ENCODE measurements around the gene NKD1.
A peak's percentile ranks its signal among the peaks of the same experiment; 100 is the strongest.
"Not testable (repeated sequence)": the region's sequence is repeated elsewhere in the genome, so short reads cannot be mapped to it uniquely, and the experiment has no call there.

The NKD1 gene

DNA sequence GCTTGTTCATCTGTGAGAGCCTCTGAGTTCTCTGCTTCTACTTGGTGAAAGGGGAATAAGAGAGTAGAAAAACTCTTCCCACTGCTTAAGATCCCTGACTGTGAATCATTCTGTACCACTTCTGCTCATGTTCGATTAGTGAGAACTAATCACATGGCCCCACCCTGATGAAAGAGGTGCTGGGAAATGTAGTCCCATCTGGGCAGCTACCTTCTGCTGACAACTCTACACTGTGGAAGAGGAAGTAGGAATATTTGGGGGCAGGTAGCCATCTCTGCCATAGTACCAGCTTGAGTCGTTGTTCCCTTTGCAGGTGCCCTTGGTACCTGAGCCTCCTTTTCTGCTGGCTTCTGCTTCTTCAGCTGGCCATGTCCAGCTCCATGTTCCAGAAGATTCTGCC is 29.9 kb downstream of the NKD1 start:
- no peak for DNase-seq (ENCODE audit: low spot score)

DNA sequence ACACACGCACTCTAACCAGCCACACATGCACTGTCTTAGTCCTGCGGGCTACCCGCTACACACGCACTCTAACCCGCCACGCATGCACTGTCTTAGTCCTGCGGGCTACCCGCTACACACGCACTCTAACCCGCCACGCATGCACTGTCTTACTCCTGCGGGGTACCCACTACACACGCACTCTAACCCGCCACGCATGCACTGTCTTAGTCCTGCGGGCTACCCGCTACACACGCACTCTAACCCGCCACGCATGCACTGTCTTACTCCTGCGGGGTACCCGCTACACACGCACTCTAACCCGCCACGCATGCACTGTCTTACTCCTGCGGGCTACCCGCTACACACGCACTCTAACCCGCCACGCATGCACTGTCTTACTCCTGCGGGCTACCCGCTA is 31.2 kb downstream of the NKD1 start:
- not testable (repeated sequence) for DNase-seq (ENCODE audit: low spot score)

GRCh38 chr16:50580180-50580798 is 32.1 kb downstream of the NKD1 start:
- peak; percentile 45 for DNase-seq (ENCODE audit: low spot score)

DNA sequence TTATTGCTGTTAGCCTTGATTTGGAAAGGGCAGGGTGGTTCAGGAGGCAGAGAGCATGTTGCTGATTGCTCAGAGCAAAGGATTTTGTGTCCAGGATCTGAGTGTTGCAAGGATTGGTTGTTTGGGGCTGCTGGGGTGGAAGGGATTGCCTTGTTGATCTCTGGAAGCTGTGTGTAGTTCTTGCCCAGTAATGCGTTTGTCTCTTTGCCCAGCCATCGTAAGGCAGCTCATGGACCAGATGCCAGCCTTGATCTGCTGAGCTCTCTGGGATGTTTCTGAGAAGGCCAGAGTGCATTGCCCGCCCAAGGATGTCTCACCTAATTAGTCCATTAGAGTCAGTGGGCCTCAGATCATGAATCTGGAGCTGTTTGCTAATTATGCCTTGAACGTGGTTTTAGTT is 33.6 kb downstream of the NKD1 start:
- DNase-seq (ENCODE audit: low spot score): peak; percentile 35

GRCh38 chr16:50583211-50583610 is 35.0 kb downstream of the NKD1 start:
- no peak for DNase-seq (ENCODE audit: low spot score)

DNA sequence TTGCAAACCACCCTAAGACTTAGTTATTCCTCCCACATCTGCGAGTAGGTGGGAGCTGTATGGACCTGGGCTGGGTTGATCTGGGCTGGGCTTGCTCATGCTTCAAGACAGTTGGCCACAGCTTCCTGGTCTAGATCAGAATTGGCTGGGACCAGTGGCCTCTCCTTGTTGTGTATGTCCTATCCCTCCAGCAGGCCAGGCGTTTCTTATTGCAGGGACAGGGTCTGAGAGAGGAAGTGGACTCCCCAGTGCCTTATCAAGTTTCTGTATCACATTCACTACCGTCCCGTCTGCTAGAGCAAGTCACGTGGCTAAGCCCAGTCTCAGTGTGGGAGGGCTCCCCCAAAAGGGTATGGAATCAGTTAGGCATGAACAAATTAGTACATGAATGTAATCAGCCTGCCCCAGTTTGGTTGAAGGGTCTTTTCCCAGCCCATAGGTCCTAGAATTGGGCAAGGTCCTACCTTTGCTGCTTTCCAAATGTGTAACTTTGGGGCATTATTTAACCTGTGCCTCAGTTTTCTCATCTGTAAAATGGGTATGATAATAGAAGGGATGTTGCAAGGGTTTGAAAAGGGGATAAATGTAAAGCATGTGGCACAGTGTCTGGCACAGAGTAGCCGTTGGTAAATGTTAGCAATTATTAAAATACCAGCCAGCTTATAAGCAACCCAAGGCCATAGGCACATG is 36.0 kb downstream of the NKD1 start:
- DNase-seq (ENCODE audit: low spot score): no peak

- DNase-seq (ENCODE audit: low spot score): peak; percentile 44
Observed at GRCh38 chr16:50585331-50585776, 37.2 kb downstream of the NKD1 start.

- DNase-seq (ENCODE audit: low spot score): no peak
Observed at GRCh38 chr16:50587543-50587942, 39.3 kb downstream of the NKD1 start.

DNA sequence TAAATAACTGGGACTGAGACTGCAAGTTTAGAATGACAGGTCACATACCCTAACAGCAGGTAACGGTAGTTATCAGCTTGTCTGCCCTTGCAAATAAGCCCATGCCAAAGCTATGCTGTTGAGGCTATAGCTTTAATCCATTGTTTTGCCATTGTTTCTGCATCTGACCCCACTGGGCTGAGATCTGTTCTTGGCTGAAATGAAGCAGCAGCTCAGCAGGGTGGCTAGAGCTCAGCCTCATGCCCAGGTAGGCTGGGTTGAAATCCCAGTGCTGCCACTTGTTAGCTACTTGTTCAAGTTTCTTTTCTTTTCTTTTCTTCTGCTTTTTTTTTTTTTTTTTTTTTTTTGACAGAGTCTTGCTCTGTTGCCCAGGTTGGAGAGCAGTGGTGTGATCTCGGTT is 40.1 kb downstream of the NKD1 start:
- no peak for DNase-seq (ENCODE audit: low spot score)

DNA sequence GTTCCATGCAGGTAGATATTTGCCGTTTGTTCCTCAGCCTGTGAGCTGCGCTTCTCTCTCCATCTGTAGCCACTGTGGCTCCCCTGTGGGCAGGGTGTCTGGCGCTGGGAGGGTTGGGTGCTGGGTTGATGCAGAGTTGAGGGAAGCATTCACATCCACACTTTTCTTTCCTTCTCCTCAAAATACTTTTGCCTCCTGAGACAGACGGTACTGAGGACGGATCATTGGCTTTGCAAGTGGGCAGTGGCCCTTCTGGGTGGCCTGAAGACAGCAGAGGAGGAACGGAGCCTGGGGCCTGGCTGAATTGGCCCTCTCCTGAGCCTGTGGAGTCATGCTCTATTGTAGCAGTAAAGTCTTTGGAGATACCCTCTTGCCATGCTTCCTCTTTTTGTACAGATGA is 43.0 kb downstream of the NKD1 start:
- DNase-seq (ENCODE audit: low spot score): no peak

DNA sequence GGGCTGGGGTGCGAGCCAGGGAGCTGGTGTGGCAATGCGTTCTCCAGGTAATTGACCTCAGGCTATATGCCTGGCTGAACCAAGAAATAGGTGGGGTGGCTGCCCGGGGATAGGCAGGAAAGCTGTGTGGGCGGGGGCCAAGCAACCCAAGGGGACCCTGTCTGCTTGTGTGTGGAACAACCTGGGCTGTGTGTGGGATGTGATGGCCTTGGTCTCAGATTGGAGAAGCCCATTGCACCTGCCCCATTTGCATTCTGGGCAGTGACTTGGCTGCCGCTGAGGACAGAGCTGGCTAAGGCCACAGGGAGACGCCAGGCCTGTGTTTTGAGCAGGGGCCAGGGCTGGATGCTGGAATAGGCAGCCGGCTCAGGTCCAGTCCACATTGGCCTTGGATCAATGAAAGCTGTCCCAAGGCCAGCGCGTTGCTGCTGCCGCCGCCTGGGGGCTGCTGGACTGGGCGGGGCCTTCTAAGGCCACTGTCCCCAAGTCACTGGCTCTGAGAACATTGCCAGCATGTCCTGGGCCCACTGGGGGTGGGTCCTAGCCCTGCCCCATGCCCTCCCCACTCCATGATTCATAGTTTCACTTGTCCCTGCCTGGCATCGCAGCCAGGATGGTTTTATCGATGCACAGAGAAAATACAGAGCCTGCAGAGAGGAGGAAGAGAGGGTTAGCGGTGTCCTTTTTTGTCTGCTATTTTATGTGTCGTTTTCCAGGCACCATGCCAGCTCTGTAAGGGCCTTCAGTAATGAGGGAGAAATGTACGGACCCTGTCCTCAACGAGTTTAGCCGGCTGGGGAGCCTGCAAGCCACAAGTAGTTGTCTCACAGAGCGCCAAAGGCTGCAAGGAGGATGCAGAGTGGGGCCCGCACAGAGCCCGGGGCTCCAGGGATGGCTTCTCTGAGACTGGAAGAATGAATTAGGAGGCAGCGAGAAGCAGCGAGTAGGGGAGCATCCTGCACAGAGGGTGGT is 43.9 kb downstream of the NKD1 start:
- peak; percentile 43 for DNase-seq (ENCODE audit: low spot score)

DNA sequence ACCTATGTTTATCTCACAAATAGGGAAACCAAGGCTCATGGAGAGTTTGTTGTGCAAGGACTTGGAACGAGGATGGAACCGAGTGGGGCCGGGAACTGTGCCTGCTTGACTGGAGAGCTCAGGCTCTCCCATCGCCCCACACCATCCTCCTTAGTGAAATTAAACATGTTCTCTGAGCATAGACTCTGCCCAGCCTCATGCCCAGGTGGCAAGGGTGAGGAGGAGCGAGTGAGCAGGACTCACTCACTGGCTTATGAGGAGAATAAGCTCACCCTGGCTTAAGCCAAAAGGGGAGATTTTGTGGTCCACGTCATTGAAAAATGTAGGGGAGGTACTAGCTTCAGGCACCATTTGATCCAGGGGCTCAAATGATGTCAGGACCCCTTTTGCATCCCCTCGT is 44.8 kb downstream of the NKD1 start:
- no peak for DNase-seq (ENCODE audit: low spot score)

DNA sequence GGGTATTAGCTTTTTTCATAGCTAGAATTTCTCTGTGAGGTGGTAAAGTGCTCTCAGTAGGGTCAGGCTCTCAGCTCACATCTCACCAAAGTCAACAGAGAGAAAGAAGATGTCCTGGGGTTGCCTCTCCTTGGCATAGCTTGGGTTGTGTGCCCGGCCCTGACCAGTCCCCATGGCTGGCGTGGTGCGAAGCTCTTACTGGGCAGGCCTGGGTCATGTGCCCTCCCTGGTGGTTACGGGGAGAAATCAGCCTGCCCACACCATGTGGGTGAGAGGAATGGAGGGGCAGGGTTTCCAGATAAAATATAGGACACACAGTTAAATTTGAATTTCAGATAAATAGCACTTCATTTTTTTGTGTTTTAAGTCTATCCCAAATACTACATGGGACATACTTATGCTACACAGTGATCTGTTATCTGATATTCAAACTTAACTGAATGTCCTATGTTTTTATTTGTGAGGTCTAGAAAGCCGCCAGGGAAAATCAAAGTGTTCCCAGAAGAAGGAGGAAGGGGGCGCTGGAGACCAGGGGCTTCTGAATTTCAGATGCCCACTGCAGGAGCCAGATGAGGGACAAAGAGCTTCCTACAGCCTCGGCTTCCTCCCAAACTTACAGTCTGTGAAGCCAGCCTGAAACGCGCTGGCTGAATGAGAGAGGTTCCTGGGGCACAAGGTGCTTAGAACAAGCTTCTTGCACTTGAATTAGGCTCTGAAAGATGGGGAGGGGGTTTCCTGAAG is 45.4 kb downstream of the NKD1 start:
- no peak for DNase-seq (ENCODE audit: low spot score)

DNA sequence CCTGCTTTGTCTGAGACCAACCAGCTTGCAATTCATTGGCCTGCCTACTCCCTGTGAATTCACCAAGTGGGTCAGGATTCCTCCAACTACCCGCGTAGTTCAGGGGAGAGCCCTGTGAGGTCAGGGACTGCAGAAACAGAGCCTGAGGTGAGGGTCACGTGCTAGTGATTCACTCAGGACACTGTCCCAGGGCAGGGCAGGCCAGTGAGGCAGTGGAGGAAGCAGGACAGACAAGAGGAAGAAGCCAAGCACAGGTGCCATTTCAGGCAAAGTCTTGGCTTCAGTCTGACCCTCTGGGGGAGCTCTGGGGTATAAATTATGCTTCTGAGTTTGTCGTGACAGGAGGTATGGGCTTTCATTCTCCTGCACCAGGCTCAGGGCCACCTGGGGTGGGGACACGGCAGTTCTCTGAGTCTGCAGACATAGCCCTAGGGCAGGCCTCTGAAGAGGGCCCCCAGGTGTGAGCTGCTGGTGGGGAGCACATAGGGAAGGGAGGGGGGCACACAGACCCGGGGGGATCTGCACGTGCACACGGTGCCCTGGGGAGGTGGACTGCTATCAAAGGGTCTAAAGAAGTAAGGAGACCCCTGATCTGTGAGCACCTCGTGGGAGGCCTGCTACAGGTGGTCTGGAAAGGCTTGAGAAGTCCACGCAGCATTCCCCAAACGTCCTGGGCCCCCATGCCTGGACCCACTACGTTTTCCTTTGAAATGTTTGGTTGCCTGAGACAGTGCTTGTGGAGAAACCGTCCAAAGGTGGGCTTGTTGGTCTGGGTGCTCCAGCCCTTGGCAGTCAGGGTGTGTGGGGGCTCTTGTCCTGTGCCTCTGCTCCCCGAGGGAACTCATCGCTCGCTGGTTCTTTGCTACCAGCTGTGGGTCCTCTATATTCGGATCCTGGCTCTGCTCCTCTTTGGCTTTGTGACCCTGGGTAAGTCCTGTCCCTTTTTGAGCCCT is 46.4 kb downstream of the NKD1 start:
- no peak for DNase-seq (ENCODE audit: low spot score)

GRCh38 chr16:50595859-50596258 is 47.7 kb downstream of the NKD1 start:
- DNase-seq (ENCODE audit: low spot score): no peak

DNA sequence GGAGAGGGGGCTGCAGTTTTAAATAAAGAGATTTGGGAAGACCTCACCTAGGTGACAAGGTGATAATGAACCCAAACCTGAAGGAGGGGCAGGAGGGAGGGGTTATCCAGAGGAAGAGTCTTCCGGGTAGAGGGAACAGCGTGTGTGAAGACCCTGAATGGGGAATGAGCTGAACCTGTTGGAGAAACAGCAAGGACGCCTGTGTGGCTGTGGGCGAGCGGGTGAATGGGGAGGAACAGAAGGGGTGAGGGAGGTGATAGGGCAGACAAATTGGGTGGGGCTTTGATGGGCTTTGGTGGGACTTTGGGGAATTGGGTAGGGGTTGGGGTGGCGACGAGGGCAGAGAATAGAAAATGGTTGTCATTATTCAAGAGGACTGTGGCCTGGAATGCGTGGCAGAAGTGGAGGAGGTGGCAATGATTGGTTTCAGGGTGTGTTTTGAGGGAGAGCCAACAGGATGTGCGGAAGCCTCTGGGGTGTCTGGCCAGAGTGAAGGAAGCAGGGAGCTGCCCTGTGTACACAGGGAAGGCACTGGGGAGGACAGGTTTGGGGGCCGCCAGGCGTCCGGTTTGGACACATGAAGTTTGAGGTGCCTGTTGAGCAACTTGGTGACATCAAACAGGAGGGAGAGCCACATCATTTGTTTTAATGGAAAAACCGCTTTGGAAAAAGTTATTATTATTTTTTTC is 48.7 kb downstream of the NKD1 start:
- no peak for DNase-seq (ENCODE audit: low spot score)

GRCh38 chr16:50597563-50598255 is 49.5 kb downstream of the NKD1 start:
- DNase-seq (ENCODE audit: low spot score): no peak

DNA sequence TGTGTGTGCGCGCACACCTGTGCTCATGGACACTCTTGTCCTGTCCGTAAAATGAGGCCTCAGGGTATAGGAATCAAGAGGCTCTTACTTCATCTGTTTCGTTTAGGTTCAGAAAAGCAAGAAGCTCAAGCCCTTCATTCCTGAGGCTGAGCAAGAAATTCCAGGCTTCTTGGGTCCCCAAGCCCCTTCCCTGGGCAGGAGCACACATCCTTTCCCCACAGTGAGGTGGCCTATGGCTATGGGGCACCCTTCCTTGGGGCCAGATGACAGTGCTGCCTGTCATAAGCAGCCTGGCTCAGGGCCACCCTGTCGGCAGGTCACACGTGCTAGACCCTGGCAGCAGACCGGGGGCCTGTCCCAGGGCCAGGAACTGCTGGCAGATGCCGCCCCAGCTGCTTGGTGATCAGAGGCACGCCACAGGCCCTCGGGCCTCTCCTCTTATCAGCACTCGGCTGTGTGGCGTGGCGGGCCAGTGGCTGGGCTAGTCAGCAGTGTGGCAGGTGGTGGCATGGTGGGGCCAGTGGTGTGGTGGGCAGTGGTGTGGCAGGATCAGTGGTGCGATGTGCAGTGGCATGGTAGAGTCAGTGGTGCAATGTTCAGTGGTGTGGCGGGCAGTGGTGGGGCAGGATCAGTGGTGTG is 50.2 kb downstream of the NKD1 start:
- peak; percentile 13 for DNase-seq (ENCODE audit: low spot score)

- DNase-seq (ENCODE audit: low spot score): no peak
Observed at GRCh38 chr16:50598936-50599361, 50.8 kb downstream of the NKD1 start.
